GM12878 (cell line): ENCODE results near the gene EPHA5.
"Not testable (repeated sequence)": the region's sequence is repeated elsewhere in the genome, so short reads cannot be mapped to it uniquely, and the experiment has no call there.

Source experiments
- CTCF ChIP-seq, 3 experiments: IDR thresholded peaks in 2 of 3; conservative IDR thresholded peaks in 1 of 3; 2 replicates each; pipeline ENCODE4 v1.5.1; 2011; ENCODE audit warnings: low read depth in 3 of 3, low read length in 3 of 3, mild to moderate bottlenecking in 3 of 3, control low read depth in 2 of 3, moderate library complexity in 2 of 3, inconsistent platforms in 1 of 3, mixed read lengths in 1 of 3; ENCODE audit not compliant: control insufficient read depth in 2 of 3, insufficient read depth in 1 of 3; ENCODE audit errors: extremely low read depth in 1 of 3
- RB1 ChIP-seq: fragments of 450-650 bp; formaldehyde crosslinking; IDR thresholded peaks from 2 replicates; pipeline ENCODE4 v1.6.1; 2017; ENCODE audit warnings: mild to moderate bottlenecking, borderline replicate concordance

GRCh38 chr4:65308626-65309025 is 361.7 kb downstream of the EPHA5 start:
- not testable (repeated sequence) for TF ChIP-seq RB1; CTCF (IDR thresholded peaks at IDR 0.05 in 2 of 3, conservative IDR thresholded peaks at IDR 0.05 in 1 of 3; ENCODE audit: control insufficient read depth in 2 of 3, extremely low read depth in 1 of 3, insufficient read depth in 1 of 3, low read depth in 3 of 3, low read length in 3 of 3)
